Globus pallidus (tissue), 1 donor: ENCODE results near the gene BIN1.

Experiments used
- DNase-seq: peaks from one replicate; pipeline ENCODE4 v3.0.0-alpha.2; 2015; ENCODE audit warnings: low spot score

The BIN1 gene

DNA sequence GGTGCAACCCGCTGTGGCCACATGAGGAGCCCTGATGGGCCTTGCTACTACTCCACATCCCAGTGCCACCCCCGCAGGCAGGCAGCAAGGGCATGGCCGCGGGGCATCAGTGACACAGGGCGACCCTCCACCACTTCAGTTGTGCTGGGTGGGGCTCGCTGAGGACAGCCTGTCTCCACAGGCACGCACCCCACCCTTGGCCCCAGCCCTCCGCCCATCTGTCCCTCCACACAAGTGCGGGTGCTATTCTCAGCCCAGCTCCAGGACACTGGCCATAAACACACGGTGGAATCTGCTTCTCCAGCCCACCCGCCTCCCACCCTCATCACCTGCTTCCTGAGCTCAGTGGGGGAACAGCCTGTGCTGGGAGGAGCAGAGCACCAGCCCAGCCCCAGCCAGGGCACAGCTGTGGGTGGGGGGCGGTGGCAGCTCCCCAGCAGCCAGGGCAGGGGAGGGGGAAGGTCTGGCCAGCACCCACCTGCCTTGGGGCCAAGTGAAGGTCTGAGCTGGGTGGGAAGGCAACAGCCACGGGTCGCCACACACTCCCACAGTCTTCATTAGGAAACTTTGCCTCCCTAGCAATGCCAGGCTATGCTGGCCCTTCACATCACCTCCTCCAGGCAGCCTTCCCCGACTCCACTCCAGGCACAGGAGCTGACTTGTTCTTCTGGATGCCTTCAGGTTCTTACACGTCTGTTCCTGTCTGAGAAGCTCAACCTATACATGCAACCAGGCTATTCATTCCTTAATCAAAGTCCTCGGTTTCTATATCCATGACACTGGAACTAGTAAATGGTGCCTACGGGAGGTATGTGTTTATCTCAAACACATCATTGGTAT is 16.5 kb downstream of the BIN1 start:
- DNase-seq = no peak

DNA sequence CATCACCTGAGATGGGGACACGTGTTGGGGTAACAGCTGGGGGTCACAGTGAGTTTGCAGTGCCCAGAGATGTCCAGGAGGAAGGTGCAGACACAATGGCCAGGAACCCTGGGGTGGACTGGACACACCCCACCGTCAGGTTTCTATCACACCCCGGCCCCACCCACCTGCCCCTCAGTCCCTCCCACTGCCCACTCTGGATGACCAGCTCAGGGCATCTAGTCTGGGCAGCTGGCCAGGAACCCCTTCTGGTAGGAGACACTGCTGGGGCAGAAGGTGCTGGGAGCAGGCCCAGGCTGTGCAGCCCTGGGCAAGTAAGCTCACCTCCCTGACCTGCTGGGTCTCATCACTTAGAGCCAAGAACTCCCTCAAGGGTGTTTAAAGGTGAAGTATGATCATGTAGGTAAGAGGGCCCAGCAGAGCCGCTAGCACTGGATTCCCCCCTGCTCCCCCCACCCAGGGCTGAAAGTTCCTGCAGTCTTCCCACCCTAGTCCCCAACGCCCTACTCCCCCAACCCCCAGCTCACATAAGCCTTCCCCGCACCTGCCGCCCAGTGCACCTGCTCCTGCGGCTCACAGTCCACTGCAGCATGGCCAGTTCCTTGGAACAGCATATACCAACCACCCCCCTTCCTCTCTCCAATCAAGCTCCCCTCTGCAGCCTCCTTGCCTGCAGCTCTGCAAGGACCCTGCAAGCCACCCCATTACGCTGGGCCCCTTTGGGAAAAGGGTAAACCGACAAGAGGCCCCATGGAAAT is 17.3 kb downstream of the BIN1 start:
- DNase-seq = no peak

DNA sequence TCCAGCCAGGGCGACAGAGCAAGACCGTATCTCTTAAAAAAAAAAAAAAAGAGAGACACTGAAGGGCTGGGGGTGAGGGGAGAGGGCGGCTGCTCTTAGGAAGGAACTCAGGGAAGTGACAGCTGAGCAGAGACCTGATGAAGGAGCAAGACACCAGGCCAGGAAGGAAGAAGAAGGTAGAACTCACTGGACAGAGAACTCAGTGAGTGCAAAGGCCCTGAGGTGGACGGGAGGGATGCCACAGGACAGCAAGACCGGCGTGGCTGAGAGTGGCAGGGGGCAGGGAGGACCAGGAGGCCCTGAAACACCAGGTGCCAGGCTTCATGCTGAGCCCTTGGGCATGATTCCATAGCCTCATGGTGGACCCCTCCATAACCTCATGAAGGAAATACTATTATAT is 18.2 kb downstream of the BIN1 start:
- no peak for DNase-seq

DNA sequence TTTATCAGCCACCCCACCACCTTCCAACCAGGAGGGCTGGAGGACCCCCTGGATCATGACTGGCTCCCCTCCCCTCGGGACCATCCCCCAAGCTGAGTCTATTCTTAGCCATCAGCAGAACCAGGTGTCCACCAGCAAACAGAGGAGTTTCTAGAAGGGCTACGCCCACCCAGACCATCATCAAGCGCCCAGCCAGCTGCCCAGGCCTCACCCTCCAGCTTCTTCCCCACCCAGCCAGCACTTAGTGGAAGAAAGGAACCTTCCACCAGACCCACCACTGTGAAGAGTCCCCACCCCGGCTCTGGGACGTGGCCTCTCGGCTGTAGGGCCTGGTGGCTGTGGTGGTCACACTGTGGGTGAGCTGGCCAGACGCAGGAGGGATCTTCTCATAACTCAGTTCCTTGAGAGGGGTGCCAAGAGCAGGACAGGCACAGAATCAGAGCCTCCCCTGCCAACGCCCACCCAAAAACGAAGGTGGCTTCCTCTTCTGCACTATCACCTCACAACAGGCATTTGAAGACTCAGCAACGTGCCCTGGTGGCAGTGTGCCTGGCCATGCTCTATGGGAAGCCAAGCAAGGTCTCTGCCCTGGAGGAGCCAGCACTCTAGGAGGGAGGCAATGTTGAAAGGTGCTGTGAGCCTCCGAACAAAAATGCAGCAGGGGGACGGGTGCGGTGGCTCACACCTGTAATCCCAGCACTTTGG is 19.0 kb downstream of the BIN1 start:
- no peak for DNase-seq

DNA sequence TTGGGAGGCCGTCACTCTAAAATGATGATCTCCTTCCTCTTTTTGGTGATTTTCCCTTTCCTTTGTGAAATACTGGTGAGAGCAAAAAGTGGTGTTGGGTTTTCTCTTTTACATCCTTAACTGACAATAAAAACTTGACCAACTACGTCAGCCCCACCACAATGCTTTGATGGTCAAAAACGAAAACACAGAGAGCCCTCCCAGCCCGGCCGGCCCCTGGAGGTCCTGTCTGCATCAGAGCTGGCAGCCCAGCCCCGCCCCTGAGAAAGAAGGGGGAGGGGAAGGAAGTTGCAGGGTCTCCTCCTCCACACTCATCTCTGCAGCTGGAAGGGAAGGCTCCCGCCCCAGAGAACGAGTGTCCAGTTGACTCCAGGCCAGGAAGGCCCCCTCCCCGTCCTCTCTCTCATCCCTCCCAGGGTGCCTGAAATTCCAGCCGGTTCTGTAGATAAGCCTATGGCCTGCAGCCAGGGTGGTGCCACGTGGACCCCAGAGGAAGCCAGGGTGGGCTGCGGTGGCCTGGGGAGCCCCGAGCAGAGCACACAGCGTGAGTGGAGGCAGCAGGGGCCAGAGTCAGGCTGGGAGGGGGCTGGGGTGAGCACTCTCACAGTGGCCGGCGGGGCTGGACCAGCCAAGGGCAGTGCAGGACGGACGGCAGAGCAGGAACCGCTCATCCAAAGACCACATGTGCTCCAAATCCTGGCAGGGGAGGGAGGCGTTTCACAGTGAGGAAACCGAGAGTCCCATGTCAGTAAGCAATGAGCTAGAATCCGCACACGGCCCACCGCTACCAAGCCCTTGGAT is 19.8 kb downstream of the BIN1 start:
- DNase-seq = peak; percentile 60

DNA sequence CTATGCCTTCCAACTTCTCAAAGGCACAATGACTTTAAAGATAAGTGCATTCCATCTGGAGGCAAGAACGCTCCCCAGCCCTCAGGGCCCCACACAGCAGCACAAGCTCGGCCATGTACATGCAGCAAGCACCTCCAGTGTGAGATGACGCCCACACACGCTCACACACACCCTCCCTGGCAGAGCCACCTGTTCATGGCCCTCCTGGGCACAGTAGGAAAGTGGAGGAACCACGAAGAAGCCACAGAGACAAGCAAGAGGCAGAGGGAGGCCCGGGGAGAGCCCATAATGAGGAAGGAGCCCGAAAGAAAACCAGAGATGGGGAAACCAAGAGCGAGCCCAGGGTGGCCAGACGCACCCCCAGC is 21.7 kb downstream of the BIN1 start:
- no peak for DNase-seq

DNA sequence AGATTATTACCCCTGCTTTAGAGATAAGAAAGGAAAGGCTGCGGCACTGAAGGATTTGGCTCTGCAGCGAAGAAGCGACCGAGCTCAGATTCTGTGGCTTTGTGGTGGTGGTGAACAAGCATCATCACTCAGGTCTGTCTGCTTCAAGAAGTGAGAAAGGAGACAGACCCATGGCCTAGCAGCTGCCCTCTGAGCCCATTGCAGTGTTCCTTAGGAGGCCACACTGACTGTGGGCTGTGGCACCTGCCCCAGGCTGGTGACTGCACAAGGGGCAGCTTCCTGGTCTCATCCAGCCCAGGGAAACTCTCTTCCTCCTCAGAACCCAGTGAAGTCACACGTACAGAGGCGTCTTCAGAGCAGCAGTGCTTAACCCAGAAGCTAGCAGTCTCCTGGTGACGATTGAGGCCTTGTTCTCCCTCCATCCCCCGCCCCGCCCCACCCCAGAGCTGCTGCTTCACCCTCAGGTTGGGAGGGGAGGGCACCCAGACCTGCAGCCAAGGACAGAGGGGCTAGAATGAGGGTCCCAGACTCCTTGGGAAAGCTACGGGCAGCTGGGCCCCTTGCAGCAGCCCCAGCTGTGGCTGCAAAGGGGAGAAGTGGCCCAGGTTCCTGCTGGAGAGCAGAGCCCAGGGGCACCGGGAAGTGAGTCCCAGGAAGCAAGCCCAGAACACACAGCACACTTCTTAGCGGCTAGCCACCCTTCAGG is 22.2 kb downstream of the BIN1 start:
- DNase-seq = no peak

DNA sequence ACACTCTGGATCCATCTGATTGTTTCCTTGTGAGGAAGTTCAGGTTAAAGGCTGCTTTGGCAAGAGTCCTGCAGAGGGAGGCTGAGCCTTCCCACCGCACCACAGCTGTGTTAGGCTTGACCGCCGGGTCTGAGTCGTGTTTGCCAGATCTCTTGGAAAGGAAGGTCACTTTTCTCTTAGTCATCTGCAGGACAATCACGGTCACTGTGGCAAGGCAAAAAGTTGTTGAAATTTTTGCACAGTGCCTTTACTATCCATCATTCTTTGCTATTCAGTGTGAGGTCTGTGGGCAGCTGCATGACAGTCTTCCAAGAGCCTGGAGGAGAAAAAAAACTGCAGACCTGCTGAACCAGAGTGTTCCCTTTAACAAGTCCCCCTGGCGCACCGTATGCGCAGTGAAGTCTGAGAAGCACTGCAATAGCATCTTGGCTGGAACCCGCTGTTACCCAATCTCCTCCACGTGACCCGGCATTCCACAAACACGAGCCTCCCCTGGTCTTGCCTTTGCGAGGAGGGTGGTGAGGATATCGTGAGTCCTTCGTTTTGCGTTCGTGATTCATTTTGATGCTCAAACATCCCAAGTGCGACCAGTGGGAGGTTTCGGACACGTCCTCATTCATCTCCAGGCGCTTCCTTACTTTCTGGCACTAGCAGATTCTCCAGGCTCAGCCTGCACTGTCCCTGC is 23.0 kb downstream of the BIN1 start:
- peak; percentile 74 for DNase-seq

DNA sequence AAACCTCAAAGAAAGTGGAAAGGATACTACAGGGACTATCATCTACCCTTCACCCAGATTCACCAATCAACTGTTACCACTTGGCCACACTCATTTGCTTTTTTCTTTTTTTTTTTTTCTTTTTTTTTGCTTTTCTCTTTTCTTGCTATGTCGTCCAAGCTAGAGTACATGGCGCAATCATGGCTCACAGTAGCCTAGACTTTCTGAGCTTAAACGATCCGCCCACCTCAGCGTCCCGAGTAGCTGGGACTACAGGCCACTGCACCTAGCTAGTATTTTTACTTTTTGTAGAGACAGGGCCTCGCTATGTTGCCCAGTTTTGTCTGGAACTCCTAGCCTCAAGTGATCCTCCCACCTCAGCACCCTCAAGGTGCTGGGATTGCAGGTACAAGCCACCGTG is 24.0 kb downstream of the BIN1 start:
- DNase-seq = no peak

DNA sequence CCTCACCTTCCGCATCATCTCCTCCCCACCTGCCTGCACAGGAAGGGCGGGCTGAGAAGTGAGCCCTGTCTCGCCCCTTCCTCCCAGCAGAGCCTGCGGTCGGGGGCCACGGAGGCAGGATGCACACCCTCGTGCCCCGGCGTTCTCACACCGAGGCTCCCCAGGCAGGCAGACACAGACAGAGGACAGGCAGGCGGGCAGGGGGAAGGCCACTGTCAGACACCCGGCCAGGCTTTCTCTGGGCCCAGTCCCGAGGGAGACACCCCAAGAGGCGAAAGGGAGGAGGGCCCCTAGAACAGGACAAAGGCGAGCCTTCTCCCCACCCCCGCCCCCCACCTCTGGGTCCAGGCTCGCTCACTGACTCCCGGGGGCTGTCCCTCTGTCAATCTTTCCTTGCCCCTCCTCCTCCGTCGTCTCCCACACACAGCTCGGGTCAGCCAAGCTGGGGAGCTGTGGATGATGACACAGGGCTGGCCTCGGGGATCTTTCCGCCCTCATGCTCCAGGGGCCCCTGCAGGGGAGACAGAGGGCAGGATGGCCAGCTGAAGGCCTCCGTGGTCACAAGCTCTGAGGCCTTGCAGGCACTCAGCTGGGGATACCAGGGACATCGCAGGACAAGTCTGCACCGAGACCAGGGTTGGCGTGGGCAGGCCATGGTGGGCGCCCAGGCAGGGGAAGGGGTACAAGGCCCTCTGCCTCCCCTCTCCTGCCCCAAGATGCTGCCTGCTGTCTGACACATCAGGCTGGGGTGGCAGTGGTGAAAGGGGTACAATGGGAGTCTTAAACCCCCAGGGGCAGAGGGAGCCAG is 24.9 kb downstream of the BIN1 start:
- peak; percentile 95 for DNase-seq

DNA sequence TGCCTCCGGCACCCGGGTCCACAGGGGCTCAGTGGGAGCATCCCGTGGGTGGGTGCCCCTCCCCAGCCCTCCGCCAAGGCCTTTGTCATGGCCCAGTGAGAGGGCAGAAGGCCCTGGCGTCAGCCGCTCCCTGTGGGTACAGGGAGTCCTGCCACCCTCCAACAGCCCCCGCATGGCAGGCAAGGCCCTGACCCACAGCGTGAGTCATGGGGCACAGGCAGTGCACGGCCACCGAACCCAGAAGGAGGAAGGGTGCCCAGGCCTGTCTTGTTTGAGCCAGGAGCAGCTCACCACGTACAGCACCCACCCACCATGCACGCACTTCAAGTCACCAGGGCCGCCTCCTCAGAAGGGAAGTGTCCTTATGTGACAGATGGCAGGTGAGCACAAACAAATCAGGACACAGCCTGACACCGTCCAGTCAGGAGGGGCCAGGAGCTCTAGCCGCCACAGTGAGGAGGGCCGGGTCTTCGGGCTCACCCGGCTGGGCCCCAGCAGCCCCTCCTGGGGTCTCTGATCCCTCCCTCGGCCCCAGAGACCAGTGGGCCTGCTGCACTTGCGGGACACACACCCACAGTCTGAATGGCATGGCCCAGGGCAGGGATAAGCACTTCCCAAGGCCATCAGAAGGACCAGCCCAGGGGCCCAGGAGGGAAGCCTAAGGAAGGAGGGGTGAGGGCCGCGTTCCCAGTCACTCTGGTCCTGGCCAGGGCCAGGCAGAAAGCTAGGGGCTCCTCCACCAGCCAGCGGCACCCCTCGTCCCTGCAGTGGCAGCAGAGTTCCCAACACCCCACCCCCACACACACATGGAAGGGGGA is 25.8 kb downstream of the BIN1 start:
- no peak for DNase-seq

DNA sequence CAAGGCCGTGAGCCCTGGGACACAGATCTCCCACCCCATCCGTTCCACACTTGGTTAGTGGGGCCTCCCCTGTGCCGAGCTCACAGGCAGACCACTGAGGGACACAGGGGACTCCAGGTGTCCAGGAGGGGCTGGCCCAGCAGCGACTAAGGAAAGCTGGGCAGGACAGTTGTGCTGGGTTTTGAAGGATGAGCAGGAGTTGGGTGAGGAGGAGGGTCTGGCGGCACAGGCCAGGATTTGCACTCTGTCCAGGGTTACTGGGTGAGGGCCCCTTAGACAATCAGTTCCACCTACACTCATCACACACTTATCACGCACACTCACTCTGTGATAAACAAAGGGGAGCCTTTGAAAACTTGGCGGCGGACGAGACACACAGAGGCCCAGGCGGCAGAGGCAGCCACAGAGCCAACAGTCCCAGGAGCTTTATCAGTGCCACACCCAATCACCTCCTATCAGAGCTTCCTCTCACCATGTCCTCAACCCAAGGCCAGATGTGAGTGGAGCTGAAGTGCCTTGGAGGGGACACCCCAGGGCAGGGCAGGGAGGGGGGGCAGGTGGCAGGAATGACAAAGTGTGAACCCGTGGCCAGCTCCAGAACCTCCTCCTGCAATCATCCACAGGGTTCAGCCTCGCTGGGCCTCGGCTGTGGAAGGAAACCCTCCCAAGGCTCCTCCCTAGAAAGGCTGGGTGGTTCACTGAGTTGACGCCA is 26.6 kb downstream of the BIN1 start:
- no peak for DNase-seq

DNA sequence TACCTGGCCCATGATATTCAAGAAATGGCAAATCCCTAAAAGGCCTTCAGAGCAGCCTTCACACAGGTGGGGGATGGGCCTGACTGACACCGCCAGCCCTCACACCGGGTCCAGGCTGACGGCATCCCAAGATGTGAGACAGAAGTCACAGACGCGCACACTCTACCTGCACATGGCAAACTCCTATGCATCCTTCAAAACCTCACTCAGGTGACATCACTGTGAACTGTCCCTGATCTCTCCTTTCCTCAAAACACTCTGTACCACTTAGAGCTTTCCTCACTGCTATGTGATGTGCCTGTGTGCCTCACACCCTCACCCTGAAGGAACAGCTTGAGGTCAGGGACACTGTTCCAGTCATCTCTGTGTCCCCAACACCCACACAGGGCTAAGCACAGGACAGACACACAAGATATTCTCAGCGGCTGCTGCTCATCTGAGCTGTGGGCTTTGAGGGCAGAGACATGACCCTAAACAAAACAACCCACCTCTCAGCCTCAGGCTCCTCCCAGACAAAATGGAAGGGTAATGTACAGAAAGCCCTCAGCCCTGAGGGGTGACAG is 27.5 kb downstream of the BIN1 start:
- no peak for DNase-seq

DNA sequence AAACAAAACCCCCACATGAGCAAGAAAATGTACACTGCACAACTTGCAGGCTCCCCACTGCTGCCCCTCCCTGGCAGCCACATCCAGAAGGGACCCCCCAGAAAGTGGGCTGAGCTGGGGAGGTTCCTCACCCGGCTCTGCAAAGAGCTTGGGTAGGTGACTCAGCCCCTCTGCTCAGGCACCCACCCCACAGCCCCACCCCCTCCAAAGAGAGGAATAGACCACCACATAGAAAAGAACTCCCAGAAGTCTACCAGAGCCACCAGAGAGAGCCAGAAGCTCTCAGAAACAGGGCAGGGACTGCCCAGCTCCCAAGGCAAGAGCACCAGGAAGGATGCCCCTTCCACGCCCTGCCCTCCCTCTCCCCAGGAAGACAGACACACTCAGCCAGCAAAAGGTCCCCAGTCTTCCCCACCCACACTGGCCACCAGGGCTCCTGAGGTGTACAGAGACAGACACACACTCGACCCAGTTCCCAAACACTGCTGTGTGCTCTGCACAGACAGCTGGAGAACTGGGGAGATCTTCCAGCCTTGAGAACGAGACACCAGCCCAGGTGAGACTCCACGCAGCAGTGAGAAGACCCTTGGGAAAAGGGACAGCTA is 28.2 kb downstream of the BIN1 start:
- DNase-seq = no peak

DNA sequence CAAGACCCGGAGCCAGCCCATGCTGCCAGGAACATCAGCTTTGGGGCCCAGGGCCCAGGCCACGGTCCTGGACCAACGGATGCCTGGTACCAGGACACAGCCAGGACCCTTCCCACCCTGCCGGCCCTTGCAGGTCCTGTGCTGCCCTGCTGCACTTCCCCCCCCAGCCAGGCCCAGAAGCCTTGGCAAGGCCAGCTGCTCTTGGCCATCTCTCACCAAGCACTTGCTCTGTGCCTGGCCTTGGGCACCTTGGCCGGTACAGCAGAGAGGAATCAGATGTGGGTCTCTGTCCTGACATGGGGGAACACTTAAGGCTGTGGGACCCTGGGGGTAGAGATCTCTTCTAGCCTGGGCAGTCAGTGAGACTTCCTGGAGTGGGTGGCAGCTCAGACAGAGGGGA is 28.9 kb downstream of the BIN1 start:
- DNase-seq = no peak

DNA sequence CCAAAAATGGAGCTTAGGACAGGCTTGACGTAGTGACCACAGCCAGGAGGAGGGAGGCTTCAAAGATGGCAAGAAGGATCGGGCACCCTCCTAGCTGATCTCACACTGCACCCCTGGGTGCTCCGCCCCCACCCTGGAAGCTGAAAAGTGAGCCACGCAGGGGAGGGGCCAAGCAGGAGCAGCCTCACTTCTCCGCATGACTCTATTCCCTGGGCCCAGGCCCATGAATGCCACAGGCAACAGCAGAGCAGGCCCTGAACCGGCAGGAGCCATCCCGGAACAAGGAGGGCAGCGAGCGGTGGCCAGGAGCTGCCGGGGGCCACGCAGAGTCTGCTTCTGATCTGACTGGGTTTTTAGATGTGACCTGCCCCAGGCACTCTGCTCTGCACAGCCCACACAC is 30.0 kb downstream of the BIN1 start:
- DNase-seq = no peak

DNA sequence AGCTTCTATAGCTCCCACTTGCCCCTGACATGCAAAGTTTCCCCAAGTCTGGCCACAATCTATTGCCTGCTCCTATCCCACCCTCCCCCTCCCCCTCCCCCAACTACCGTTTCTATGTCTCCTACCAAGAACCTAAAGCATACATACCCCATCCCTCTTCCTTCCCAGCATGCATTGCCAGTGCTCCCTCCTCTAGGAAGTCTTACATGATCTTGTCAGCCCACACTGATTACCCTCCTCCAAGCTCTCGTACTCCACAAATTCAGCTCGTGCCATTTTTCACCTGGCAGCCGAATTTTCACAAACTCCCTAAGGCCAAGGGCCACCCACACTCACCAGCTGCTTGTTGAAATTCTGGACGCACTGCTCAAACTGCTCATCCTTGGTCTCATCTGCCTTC is 30.7 kb downstream of the BIN1 start:
- no peak for DNase-seq

DNA sequence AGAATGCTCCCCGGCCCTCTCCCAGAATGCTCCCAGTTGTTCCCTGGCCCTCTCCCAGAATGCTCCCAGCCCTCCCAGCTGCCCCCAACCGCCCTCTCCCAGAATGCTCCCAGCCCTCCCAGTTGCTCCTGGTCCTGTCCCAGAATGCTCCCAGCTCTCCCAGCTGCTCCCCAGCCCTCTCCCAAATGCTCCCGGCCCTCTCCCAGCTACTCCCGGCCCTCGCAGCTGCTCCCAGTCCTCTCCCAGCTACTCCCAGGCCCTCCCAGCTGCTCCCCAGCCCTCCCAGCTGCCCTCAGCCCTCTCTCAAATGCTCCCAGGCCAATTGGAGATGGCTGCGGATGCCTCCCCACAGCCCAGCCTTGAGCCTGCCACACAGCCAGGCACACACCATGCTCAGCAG is 31.1 kb downstream of the BIN1 start:
- DNase-seq = no peak
